Measurements from ENCODE around the gene RPTOR.

Gene RPTOR

DNA sequence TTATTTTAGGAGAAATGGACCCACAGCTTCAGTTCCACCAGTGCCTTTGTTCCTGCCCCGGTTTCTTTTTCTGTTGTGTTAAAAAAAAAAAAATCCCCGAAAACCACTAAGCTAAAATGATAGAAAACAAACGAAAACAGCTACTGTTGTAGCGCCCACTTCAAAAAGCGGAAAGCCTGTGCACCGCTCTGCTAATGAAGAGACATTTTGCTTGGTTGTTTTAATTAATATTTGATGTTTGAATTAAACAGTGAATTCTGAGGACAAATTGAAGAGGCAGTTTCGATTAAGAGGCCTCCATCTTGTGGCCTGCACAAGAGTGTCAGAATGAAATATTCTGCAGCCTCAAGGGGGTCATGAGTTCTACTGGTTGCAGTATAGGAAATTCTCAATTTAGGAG lies 186.7 kb downstream of the RPTOR start:
- Histone ChIP-seq H3K4me1 (ENCODE audit: control insufficient read depth, insufficient read depth, low read length) (peaks cover 12% of the 10 kb centered on the region; the same call in 1 of the 2 replicates), H3K36me3 (ENCODE audit: control insufficient read depth in 2 of 2, insufficient read depth in 1 of 2, low read length in 2 of 2) (peaks cover 3 to 8% of the 10 kb centered on the region in 2 experiments), H3K27ac (ENCODE audit: extremely low read depth, low read depth, low read length) (no peak overlapping the region), H3K9me3 (ENCODE audit: control insufficient read depth, insufficient read depth, low read depth, low read length) (no peaks in the 10 kb centered on the region), H3K4me3 (ENCODE audit: low read depth, low read length) (no peak overlapping the region)
- TF ChIP-seq ZNF791 (tag by site-specific recombination; IDR thresholded peaks at IDR 0.05) (no peak), ZNF140 (tag by site-specific recombination; IDR thresholded peaks at IDR 0.05) (no peak), ZNF10 (tag by site-specific recombination; IDR thresholded peaks at IDR 0.05) (no peak), ZNF366 (tag by site-specific recombination; conservative IDR thresholded peaks at IDR 0.05) (no peak), ZNF558 (tag by site-specific recombination; IDR thresholded peaks at IDR 0.05) (no peak), ZNF132 (tag by site-specific recombination; IDR thresholded peaks at IDR 0.05; ENCODE audit: borderline replicate concordance) (no peak), GLI2 (tag by site-specific recombination; IDR thresholded peaks at IDR 0.05; ENCODE audit: borderline replicate concordance, low read depth) (no peak), ZNF747 (tag by site-specific recombination; IDR thresholded peaks at IDR 0.05) (no peak), ZNF214 (tag by site-specific recombination; IDR thresholded peaks at IDR 0.05; ENCODE audit: borderline replicate concordance) (no peak), ZNF223 (tag by site-specific recombination; IDR thresholded peaks at IDR 0.05) (no peak), ZNF404 (tag by site-specific recombination; IDR thresholded peaks at IDR 0.05) (no peak), GFI1B (tag by site-specific recombination; IDR thresholded peaks at IDR 0.05) (no peak)
- TF ChIP-seq, protein P1, sequence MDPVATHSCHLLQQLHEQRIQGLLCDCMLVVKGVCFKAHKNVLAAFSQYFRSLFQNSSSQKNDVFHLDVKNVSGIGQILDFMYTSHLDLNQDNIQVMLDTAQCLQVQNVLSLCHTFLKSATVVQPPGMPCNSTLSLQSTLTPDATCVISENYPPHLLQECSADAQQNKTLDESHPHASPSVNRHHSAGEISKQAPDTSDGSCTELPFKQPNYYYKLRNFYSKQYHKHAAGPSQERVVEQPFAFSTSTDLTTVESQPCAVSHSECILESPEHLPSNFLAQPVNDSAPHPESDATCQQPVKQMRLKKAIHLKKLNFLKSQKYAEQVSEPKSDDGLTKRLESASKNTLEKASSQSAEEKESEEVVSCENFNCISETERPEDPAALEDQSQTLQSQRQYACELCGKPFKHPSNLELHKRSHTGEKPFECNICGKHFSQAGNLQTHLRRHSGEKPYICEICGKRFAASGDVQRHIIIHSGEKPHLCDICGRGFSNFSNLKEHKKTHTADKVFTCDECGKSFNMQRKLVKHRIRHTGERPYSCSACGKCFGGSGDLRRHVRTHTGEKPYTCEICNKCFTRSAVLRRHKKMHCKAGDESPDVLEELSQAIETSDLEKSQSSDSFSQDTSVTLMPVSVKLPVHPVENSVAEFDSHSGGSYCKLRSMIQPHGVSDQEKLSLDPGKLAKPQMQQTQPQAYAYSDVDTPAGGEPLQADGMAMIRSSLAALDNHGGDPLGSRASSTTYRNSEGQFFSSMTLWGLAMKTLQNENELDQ (tag by site-specific recombination; IDR thresholded peaks at IDR 0.05; ENCODE audit: low read depth): no peak
- TF ChIP-seq, protein P2, sequence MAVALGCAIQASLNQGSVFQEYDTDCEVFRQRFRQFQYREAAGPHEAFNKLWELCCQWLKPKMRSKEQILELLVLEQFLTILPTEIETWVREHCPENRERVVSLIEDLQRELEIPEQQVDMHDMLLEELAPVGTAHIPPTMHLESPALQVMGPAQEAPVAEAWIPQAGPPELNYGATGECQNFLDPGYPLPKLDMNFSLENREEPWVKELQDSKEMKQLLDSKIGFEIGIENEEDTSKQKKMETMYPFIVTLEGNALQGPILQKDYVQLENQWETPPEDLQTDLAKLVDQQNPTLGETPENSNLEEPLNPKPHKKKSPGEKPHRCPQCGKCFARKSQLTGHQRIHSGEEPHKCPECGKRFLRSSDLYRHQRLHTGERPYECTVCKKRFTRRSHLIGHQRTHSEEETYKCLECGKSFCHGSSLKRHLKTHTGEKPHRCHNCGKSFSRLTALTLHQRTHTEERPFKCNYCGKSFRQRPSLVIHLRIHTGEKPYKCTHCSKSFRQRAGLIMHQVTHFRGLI (tag by site-specific recombination; IDR thresholded peaks at IDR 0.05): no peak
- TF ChIP-seq, protein P3, sequence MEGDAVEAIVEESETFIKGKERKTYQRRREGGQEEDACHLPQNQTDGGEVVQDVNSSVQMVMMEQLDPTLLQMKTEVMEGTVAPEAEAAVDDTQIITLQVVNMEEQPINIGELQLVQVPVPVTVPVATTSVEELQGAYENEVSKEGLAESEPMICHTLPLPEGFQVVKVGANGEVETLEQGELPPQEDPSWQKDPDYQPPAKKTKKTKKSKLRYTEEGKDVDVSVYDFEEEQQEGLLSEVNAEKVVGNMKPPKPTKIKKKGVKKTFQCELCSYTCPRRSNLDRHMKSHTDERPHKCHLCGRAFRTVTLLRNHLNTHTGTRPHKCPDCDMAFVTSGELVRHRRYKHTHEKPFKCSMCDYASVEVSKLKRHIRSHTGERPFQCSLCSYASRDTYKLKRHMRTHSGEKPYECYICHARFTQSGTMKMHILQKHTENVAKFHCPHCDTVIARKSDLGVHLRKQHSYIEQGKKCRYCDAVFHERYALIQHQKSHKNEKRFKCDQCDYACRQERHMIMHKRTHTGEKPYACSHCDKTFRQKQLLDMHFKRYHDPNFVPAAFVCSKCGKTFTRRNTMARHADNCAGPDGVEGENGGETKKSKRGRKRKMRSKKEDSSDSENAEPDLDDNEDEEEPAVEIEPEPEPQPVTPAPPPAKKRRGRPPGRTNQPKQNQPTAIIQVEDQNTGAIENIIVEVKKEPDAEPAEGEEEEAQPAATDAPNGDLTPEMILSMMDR (tag by site-specific recombination; IDR thresholded peaks at IDR 0.05): no peak
- TF ChIP-seq, protein P4, sequence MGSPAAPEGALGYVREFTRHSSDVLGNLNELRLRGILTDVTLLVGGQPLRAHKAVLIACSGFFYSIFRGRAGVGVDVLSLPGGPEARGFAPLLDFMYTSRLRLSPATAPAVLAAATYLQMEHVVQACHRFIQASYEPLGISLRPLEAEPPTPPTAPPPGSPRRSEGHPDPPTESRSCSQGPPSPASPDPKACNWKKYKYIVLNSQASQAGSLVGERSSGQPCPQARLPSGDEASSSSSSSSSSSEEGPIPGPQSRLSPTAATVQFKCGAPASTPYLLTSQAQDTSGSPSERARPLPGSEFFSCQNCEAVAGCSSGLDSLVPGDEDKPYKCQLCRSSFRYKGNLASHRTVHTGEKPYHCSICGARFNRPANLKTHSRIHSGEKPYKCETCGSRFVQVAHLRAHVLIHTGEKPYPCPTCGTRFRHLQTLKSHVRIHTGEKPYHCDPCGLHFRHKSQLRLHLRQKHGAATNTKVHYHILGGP (tag by site-specific recombination; IDR thresholded peaks at IDR 0.05): no peak
- TF ChIP-seq, protein P5, sequence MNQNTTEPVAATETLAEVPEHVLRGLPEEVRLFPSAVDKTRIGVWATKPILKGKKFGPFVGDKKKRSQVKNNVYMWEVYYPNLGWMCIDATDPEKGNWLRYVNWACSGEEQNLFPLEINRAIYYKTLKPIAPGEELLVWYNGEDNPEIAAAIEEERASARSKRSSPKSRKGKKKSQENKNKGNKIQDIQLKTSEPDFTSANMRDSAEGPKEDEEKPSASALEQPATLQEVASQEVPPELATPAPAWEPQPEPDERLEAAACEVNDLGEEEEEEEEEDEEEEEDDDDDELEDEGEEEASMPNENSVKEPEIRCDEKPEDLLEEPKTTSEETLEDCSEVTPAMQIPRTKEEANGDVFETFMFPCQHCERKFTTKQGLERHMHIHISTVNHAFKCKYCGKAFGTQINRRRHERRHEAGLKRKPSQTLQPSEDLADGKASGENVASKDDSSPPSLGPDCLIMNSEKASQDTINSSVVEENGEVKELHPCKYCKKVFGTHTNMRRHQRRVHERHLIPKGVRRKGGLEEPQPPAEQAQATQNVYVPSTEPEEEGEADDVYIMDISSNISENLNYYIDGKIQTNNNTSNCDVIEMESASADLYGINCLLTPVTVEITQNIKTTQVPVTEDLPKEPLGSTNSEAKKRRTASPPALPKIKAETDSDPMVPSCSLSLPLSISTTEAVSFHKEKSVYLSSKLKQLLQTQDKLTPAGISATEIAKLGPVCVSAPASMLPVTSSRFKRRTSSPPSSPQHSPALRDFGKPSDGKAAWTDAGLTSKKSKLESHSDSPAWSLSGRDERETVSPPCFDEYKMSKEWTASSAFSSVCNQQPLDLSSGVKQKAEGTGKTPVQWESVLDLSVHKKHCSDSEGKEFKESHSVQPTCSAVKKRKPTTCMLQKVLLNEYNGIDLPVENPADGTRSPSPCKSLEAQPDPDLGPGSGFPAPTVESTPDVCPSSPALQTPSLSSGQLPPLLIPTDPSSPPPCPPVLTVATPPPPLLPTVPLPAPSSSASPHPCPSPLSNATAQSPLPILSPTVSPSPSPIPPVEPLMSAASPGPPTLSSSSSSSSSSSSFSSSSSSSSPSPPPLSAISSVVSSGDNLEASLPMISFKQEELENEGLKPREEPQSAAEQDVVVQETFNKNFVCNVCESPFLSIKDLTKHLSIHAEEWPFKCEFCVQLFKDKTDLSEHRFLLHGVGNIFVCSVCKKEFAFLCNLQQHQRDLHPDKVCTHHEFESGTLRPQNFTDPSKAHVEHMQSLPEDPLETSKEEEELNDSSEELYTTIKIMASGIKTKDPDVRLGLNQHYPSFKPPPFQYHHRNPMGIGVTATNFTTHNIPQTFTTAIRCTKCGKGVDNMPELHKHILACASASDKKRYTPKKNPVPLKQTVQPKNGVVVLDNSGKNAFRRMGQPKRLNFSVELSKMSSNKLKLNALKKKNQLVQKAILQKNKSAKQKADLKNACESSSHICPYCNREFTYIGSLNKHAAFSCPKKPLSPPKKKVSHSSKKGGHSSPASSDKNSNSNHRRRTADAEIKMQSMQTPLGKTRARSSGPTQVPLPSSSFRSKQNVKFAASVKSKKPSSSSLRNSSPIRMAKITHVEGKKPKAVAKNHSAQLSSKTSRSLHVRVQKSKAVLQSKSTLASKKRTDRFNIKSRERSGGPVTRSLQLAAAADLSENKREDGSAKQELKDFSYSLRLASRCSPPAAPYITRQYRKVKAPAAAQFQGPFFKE (tag by site-specific recombination; IDR thresholded peaks at IDR 0.05; ENCODE audit: borderline replicate concordance): no peak
- POLR2A ChIA-PET: no interaction called here
- CTCF ChIA-PET: no interaction called here
